NCI-H1436 (cell line): ENCODE results near the gene ARAF.
"Not testable (repeated sequence)": the region's sequence is repeated elsewhere in the genome, so short reads cannot be mapped to it uniquely, and the experiment has no call there.

ENCODE experiments used
- DNase-seq: peaks from one replicate; lab custom pipeline; 2025; lab: John Stamatoyannopoulos, UW

ARAF gene

DNA sequence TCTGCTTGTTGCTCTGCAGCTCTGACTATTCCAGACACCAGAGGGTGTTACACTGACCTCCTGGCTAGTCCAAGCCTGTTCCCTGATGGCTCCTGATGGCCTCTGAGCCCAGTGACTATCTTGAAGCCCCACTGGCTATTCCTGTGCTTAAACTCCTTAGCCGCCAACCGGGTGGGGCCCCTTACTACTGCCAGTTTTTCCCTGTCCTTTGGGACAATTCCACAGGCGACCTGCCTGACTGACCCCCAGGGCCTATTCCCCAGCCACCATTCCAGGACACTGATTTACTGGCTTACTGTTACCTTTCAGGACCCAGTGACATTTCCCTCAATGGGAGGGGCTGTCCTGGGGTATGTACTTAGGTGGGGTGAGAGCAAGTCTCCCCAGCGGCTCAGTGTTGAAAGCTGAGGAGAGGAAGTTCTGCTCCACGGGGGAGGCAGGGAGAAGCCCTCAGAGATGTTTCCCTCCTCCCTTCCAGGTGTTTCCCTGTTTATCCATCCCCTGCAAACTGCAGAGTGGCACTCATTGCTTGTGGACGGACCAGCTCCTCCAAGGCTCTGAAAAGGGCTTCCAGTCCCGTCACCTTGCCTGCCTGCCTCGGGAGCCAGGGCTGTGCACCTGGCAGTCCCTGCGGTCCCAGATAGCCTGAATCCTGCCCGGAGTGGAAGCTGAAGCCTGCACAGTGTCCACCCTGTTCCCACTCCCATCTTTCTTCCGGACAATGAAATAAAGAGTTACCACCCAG lies 25.2 kb downstream of the ARAF start:
- DNase-seq = no peak

DNA sequence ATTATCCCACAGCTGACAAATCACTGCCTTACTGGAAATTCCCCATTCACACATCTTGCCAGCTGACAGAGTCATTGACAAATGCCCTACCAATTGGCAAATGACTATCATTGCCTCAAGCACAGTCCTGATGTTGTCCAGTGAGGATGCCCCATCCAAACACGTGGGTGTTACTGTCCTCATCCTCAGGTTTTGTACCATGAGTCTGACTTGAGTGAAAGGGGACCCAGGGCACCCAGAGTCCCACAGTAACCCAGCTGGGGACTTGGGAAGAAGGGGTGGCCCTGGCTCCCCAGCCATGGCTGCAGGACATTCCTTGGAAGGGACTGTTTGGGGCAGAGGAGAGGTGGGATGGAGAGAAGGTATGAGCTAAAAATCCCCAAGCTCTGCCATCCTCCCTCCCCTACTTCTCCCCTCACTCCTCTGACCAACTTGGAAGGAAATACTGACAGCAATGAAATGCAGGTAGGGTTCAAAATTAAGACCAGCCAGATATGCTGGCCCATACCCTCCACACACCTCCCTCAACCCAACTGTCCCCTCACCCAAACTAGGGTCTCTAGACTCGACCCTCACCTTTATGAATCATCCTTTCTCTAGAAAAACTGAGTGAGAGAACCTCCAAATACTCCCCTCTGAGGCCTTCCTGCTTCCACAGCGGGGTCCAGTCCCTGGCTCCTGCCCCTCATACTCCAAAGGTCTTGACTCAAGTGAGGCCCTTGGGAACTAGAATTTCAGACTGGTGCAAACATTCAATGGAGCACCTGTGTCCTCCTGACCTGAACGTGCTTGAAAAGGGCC lies 26.3 kb downstream of the ARAF start:
- no peak for DNase-seq

DNA sequence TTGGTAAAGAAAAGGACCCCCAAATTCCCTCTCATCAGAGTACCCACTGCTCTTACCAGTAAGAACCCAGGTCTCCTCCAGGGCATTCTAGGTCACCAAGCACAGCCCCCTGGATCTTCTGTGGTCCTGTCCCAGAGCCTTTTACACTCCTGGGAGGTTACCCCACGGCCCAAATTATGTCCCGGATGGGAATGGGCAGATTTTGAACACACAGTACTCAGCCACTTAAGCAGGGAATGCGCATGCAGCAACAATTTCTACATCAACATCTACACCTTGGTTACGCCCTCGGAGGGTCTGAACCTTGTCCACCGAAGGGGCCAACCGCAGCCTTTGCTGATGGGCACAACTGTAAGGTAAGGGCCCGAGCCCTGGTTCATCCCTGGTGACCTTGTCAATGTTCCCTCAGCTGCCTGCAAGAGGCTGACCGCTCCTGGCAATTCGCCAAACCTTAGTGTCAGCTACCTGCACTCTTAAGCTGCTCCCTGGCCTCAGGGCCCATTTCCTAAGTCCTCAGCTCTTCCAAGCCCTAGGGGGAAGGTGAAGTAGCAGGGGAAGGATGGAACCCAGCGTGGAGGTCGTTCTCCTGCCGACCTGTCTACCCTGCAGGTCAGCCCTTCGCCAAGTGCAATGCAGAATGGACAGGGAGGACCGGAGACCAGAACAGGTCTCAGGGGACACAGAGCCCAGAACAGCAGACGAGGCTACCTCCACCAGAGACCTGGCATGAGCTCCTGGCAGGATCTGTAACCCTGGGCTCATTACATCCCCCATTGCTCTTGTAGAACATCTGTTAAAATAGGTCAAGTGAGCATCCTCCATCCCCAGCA lies 27.1 kb downstream of the ARAF start:
- DNase-seq = no peak

DNA sequence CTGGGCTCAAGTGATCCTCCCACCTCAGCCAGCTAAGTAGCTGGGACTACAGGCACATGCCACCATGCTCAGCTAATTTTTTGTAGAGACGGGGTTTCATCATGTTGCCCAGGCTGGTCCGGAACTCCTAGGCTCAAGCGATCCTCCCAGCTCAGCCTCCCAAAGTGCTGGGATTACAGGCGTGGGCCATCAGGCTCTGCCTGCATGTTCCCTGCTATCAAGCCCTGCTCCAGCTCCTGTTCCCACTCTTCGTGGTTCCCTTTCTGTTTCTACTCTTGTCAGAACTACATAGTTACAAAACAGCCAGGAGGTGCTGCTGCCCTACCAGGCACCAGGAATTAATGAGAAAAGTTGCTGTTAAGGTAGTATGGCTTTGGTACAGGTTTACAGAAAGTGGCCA lies 30.0 kb downstream of the ARAF start:
- DNase-seq = no peak

DNA sequence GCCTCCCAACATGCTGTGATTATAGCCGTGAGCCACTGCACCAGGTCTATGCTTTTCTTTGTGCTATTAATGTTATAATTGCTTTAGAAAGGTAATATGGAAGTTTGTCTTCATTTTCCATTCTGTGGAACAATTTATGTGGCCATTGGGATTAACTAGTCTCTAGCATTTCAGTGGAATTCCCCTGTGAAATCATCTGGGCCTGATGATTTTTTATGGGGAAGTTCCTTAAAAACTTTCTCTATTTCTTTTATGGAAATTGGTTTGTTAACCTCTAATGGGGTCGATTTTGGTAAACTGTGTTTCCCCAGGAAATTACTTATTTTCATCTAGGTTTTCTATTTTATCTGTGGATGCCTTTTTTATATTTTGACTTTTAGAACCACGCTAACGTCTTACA lies 32.5 kb downstream of the ARAF start:
- no peak for DNase-seq

DNA sequence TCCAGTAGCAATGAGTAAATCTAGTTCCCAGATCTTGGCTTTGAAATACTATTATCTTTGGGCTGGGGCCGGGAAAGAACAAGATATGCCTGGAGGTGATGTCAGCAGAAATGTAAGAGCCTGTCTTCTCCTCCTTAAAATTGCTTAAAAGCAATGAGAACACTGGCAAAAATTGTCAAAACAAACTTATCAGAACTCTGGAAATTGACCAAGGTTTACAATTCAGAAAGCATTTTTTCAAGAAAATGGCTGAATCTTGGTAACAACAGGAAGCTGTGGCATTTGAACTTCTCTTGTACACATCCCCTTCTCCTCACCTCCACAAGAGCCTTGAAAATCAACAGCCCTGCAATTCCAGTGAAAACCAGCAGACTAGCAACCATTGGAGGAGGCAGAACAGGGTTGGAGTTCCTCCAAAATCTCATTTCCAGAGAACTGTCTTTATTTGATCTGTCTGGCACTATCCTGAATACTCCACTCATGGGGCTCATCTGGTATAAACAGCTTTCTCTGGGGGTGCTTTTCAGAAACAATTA lies 34.8 kb downstream of the ARAF start:
- DNase-seq = no peak

DNA sequence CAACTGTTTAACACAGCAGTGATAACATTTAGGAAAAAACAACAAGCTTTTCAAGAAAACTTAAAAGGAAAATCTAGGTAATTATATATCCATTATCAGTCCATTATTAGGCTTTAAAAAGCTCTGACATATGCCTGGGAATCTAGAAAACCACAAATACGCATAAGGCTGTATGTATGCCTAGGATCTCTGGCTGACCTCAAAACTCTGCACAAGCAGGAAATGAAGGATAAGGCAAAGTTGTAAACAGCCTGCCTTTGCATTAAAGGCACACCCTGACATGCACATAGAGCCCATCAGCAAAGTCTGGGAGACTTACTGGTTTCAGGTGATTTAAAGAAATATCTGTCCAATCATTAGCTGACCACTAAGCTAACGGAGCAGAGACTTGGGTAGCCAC lies 35.3 kb downstream of the ARAF start:
- DNase-seq = no peak

DNA sequence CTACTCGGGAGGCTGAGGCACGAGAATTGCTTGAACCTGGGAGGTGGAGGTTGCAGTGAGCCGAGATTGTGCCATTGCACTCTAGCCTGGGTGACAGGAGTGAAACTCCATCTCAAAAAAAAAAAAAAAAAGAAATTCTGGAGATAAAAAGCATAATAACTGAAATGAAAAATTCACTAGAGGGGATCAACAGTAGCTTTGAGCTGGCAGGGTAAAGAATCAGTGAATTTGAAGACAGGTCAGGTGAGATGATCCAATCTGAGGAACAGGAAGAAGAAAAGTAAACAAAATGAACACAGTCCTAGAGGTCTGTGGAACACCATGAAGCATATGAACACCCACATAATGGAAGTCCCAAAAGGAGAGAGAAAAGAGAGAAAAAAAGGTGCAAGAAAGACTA lies 36.2 kb downstream of the ARAF start:
- no peak for DNase-seq

DNA sequence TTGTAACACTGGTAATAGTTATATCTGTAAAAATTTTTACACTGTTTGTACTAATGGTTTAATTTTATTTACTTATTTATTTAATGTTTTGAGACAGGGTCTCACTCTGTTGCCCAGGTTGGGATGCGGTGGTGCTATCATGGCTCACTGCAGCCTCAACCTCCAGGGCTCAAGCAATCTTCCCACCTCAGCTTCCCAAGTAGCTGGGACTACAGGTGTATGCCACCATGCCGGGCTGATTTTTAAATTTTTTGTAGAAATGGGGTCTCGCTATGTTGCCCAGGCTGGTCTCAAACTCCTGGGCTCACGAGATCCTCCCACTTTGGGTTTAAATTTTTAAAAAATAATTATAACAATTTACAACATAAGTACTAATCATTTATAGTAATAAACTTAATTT lies 42.1 kb downstream of the ARAF start:
- not testable (repeated sequence) for DNase-seq

DNA sequence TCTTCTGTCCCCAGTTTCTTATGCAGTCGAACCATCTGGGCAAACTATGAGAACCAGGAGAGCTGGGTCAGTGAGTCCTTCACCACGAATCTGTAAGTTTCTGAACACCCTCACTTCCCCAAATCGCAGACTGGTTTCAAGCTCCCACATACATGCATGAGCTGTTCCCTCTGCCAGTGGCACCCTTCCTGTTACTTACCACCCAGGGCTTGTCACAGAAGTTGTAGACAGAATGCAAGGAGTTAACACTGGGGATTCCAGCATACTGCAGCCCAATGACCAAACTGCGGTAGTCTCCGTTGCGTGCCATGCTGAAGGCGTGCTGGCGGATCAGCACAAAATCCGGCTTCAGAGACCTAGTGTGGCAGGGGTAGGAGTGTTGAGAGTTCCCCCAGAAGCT lies 44.0 kb downstream of the ARAF start:
- no peak for DNase-seq

DNA sequence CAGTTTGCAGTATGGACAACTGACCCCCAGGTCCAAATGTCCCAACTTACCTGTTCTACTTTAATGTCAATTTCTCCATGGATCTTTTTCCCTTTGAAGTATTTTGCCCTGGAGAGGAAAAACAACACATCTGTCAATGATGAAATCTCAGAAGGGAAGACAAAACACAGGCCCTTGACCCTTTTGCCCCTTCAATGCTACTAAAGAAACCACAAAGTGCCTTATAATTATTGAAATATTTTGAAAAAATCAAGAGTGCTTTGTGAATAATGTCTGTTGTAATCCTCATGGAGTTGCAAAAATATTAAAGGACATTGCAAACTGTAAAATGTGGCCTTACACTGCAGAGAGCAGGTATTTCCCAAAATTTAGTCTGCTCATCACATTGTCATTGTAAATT lies 46.1 kb downstream of the ARAF start:
- DNase-seq = no peak

DNA sequence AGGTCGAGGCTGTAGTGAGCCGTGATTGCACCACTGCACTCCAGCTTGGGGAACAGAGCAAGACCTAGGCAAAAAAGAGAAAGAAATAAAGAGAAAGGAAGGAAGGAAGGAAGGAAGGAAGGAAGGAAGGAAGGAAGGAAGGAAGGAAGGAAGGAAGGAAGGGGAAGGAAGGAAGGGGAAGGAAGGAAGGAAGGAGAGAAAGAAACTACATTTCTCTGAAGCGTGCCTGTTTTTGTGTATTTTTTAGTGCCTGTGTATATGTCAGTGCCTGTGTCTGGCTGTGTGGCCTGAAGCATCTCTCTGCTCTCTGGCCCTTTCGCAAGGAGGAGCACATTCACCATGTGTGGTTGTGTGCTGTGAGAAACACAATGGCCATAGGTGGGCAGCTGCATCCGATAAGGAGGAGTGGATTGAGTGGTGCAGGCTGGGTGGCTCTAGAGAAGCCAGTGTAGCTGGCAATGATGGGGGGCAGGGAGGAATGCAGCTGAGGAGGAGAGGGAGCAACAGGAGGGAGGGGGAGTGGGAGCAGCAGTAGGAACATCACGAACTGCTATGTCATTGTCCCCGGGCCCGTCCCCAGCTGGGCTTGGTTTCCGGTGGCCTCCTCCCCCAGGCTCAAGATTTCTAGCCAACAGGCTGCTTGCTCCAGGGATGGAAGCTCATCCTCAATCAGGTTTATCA lies 47.3 kb downstream of the ARAF start:
- DNase-seq = no peak

DNA sequence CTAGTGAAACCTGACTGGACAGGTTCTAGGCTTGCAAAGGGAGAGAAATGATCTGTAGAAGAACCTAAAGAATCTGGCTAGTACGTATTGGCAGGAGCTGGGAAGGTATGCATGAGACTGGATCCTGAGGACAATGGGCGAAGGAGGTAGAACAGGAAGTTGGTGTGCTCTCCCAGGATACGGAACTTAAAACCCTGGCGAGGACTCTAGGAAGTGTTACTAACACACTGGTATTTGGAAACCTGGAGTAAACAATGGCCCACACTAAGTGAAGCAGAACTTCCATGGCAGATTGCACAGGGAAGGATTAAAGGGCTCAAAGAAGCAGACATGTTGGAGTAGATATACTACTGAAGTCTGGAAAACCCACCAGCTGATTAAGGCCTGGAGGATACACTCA lies 49.5 kb downstream of the ARAF start:
- no peak for DNase-seq

DNA sequence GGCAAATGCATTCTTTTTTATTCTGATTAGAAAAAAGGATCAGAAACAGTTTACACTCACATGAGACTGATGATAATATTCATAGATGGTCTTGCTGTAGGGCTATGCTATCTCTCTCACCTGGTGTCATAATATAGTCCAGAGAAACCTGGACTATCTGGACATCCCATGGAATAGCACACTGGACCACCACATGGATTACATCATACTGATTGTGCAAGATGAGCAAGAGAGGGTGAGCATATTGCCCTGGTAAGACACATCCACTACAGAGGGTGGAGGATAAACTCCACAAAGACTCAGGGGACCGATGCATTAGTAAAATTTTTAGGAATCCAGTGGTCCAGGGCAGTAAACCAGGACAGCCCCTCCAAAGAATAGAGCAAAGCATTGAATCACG lies 50.5 kb downstream of the ARAF start:
- DNase-seq = no peak

DNA sequence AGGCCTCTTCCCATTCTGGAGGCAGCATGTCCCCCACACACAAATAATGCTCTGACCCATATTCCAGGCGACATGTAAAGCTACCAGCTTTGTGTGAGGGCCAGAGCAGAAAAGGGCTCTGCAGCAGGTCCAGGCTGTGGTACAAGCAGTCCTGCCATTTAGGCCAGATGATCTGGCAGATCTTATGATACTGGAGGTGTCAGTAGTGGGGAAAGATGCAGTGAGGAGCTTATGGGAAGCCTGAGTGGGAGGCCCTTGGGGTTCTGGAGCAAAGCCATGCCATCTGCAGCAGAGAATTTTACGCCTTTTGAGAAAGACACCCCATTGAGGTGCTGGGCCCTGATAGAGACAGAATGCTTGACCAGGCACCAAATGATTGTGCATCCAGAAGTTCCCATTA lies 50.9 kb downstream of the ARAF start:
- no peak for DNase-seq

DNA sequence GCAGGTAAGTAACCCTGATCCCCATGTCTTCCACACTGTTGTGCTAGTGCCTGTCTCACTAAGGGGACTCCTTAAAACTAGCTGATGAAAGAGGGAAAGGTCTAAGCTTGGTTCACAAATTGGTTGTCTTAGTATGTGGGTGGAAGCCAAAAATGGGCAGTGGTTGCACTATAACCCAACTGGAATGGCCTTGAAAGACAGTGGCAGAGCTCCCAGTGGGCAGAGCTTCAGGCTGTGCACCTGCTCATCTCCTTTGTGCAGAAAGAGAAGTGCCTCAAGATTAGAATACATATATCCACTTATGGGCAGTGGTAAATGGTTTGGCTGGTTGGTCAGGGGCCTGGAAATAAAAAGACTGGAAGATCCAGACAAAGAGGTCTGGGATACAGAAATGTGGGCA lies 51.4 kb downstream of the ARAF start:
- no peak for DNase-seq

DNA sequence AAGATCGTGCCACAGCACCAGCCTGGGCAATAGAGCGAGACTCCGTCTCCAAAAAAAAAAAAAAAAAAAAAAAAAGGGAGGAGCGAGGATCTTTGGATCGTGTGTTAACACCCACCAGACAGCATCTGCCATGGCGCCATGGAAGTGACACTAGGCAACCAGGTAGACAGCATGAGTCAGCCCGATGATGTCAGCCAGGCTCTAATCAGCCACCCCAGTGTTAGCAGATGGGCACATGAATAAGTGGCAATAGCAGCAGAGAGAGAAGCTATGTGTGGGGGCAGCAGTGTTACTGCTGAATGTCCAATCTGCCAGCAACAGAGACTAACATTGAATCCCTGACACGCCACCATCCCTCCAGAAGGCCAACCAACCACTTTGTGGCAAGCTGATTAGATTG lies 52.1 kb downstream of the ARAF start:
- no peak for DNase-seq

DNA sequence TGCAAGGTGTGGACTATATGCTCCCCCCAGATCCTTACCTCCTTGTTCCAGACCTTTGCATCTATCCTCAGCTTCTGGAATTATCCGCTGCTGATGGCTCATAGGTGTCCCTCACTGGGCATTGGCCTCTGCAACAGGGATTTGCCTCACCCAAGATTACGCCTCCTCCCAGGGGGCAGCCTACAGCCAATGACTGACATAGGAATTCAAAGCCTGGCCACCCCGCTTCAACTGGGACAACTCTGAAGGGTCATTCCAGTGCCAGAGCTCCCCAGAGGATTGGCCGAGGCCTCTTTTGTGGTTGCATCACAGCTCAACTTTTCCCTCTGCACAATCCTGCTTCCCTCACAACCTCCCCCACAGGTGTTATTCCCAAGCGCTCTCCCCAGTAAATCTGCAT lies 53.6 kb downstream of the ARAF start:
- no peak for DNase-seq

DNA sequence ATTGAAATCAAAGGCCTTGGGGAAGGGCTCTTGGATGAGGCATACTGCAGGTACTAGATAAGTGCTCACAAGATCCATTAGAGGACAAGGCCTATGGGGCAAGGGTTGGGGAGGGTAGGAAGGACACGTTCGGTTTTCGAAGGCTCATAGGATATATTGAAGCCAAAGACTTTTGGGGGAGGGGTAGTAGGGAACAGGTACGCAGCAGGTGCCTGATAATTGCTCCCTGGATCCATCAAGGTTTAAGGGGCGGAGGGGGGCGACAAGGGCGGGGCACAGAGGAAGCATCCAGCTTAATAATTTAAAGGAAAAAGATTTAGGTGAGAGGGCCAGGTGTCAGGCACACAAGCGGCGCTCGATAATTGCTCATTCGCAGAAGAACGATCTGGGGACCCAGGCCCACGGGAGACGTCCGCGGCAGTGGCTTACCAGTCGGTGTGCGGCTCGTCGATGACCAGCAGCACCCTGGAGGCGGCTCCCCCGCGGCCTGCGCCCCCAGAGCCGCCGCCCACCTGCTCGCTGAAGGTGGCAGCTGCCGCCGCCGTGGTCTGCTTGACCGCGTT lies 58.0 kb downstream of the ARAF start:
- no peak for DNase-seq

DNA sequence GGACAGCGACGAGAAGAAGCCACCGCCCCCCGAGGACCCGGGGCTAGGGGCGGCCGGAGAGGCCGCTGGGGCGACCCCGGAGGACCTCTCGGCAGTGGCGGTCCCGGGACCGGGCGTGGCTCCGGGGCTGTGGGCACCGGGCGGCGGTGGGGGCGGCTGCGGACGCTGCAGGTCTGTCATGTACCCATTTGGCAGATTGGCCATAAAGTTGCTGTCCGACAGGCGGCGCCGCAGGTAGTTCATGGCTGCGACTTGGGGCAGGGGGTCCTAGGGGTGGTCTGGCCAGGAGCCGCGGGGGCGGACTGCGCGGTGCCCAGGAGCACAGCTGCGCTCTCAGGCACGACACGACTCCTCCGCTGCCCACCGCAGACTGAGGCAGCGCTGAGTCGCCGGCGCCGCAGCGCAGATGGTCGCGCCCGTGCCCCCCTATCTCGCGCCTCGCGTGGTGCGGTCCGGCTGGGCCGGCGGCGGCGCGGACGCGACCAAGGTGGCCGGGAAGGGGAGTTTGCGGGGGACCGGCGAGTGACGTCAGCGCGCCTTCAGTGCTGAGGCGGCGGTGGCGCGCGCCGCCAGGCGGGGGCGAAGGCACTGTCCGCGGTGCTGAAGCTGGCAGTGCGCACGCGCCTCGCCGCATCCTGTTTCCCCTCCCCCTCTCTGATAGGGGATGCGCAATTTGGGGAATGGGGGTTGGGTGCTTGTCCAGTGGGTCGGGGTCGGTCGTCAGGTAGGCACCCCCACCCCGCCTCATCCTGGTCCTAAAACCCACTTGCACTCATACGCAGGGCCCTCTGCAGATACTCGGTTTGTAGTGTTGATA lies 58.7 kb downstream of the ARAF start, which contains the start of gene SYN1:
TSS of gene SYN1 (minus strand) at position 372 of the 817 bp plus-strand sequence. CDS start at position 243, 129 bp downstream.
- DNase-seq = peak; percentile 80

DNA sequence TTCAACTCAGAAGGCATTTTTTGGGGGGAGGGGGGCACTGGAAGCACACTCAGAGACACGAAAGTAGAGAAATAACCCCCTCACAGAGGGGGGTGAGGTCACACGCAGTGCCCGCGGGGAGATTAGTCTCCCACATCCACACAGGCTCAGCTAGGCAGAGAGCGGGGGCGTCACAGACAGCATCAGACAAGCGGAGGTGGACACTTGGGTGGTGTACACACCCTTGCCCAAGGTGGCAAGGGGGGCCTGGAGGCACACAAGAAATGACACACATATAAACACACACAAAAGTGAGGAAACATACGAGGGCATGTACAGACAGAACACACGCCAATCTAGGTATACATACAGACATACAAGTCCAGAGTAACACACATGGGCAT lies 59.3 kb downstream of the ARAF start:
- DNase-seq = no peak
